Activated CD4-positive, alpha-beta memory T cell treated with anti-CD3 and anti-CD28 coated beads, Interleukin-2, amount 10 ng/mL, durations not matched to agents 7 days and 5 days (primary cell): ENCODE data around the gene APBA1. TPM values are rescaled to one million over a fixed set of nuclear protein-coding genes. Genes with fewer than 3 reads are reported as not detected.

Source experiments
- CTCF ChIA-PET: fragments of 350-600 bp; sonication (Branson Sonifier 250); formaldehyde crosslinking; loops from one replicate; lab custom pipeline; 2021; ENCODE audit warnings: antibody characterized with exemption, inconsistent platforms; lab: Charles Lee
- POLR2A ChIA-PET: fragments of 350-600 bp; sonication (Branson Sonifier 250); formaldehyde crosslinking; loops from one replicate; lab custom pipeline; 2021; ENCODE audit warnings: antibody characterized with exemption; lab: Charles Lee
- DNase-seq: peaks from one replicate; pipeline ENCODE4 v3.0.0-alpha.2; 2020
- H3K27ac Mint-ChIP-seq: one replicate; pipeline ENCODE4 v1.8.0; 2021; ENCODE audit warnings: mild to moderate bottlenecking, mixed read lengths
- H3K27me3 Mint-ChIP-seq: one replicate; pipeline ENCODE4 v1.8.0; 2021; ENCODE audit warnings: mixed read lengths
- H3K36me3 Mint-ChIP-seq: one replicate; pipeline ENCODE4 v1.8.0; 2021; ENCODE audit warnings: low read depth, mixed read lengths
- H3K4me1 Mint-ChIP-seq: one replicate; pipeline ENCODE4 v1.8.0; 2021; ENCODE audit warnings: mixed read lengths
- H3K4me3 Mint-ChIP-seq: one replicate; pipeline ENCODE4 v1.8.0; 2021; ENCODE audit warnings: mild to moderate bottlenecking, mixed read lengths
- H3K9me3 Mint-ChIP-seq: one replicate; pipeline ENCODE4 v1.8.0; 2021; ENCODE audit warnings: mixed read lengths
- total RNA-seq, 2 experiments: library from RNA; stranded (reverse); gene quantifications; one replicate each; pipeline ENCODE4 v1.2.3, GENCODE V29; 2021

Gene APBA1
- total RNA-seq, 2 experiments from 2014 or later: 6.2 to 7.8 TPM

DNA sequence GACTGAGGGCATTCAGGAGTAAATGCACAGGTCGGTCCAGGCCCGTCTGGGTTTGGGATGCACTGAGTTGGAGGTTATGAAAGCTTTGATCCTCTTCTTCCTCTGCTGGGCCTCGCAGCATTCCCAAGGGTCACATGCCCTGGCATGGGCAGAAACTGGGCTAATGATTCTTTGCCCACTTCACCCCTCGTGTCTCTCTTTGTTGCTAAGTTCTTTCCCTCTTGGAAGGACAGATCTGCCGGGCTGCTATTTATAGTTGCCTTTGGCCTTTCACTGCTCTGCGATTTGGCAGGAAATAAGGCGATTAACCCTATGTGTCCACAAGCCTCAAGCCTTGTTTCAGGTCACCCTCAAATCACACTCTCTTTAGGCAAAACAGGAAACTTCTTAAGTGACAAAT lies 280.2 kb downstream of the APBA1 start:
- CTCF ChIA-PET: no interaction called here
- Mint-ChIP-seq H3K27me3 (peaks cover 8% of the 10 kb centered on the region), H3K27ac (no peak overlapping the region), H3K9me3 (no peaks in the 10 kb centered on the region), H3K36me3 (no peaks in the 10 kb centered on the region), H3K4me1 (no peaks in the 10 kb centered on the region), H3K4me3 (no peak overlapping the region)
- POLR2A ChIA-PET: no interaction called here
- DNase-seq: no peak

DNA sequence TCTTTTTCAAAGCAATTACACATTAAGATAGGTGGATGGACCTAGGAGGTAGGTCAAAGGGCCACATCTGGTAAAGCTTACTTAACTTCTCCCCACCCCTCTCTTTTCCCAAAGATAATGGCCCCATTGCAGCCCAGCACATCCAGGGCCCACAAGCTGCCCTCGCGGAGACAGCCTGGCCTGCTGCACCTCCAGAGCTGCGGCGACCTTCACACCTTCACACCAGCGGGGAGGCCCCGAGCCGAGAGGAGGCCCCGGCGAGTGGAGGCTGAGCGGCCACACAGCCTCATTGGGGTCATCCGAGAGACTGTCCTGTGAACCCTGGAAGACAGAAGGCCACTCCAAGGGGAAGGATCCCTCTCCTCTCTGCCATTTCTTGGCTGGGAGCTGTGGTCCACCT lies 280.7 kb downstream of the APBA1 start:
- DNase-seq: no peak
- H3K27ac Mint-ChIP-seq: no peak overlapping the region
- H3K27me3 Mint-ChIP-seq: peaks cover 8% of the 10 kb centered on the region
- no peak overlapping the region for H3K4me3 Mint-ChIP-seq
- H3K9me3 Mint-ChIP-seq: no peaks in the 10 kb centered on the region
- no peaks in the 10 kb centered on the region for H3K36me3 Mint-ChIP-seq
- POLR2A ChIA-PET: no interaction called here
- CTCF ChIA-PET: no interaction called here
- H3K4me1 Mint-ChIP-seq: no peaks in the 10 kb centered on the region

GRCh38 chr9:69389437-69389995 lies 282.7 kb downstream of the APBA1 start:
- CTCF ChIA-PET: no interaction called here
- Mint-ChIP-seq H3K4me1 (no peaks in the 10 kb centered on the region), H3K27me3 (peaks cover 8% of the 10 kb centered on the region), H3K4me3 (no peak overlapping the region), H3K27ac (no peak overlapping the region), H3K9me3 (no peaks in the 10 kb centered on the region), H3K36me3 (no peaks in the 10 kb centered on the region)
- DNase-seq: no peak
- POLR2A ChIA-PET: no interaction called here

DNA sequence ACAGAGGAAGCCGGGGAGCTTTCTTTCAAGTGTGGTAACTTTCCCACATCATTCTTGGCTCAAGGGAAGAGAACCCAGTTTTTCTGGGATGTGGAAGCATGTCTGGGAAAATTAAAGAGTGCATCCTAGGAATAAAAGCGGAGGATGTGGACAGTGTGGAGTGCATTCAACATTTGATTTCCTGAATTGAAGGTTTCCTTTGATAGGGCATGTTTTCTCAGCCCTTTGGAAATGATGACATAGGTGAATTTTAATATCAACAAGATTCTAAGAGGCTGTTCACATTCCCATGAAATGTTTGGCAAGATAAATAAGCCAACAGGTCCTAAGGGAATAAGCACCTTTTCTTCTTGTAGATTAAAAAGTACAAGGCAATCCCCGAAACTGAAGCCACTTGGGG lies 283.6 kb downstream of the APBA1 start:
- Mint-ChIP-seq H3K4me1 (no peaks in the 10 kb centered on the region), H3K4me3 (no peak overlapping the region), H3K9me3 (no peaks in the 10 kb centered on the region), H3K36me3 (no peaks in the 10 kb centered on the region), H3K27ac (no peak overlapping the region), H3K27me3 (peaks cover 12% of the 10 kb centered on the region)
- POLR2A ChIA-PET: no interaction called here
- CTCF ChIA-PET: no interaction called here
- DNase-seq: no peak

GRCh38 chr9:69386651-69387050 lies 285.5 kb downstream of the APBA1 start:
- Mint-ChIP-seq H3K36me3 (no peaks in the 10 kb centered on the region), H3K27me3 (peaks cover 12% of the 10 kb centered on the region), H3K27ac (no peak overlapping the region), H3K9me3 (no peaks in the 10 kb centered on the region), H3K4me3 (no peak overlapping the region), H3K4me1 (no peaks in the 10 kb centered on the region)
- CTCF ChIA-PET: no interaction called here
- POLR2A ChIA-PET: no interaction called here
- no peak for DNase-seq

DNA sequence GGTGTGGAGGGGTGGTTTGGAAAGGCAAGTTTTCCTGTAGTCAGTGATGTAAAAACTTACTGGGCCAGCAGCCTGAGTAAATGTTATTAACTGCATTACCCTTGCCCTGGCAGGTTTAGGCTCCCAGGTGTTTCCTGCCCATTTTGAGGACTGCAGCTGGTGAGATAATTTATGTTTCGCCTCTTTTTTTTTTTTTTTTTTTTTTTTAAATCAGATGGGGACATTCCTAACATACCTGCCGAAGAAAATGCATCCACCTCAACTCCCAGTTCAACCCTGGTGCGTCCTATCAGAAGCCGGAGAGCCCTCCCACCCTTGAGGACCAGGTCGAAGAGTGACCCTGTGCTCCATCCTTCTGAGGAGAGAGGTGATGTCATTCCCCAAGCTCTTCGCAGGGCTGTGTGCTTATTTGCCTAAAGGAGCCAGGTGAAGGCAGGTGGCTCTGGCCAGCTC lies 286.6 kb downstream of the APBA1 start:
- no peak for DNase-seq
- H3K27ac Mint-ChIP-seq: no peak overlapping the region
- CTCF ChIA-PET: no interaction called here
- no peaks in the 10 kb centered on the region for H3K9me3 Mint-ChIP-seq
- peaks cover 12% of the 10 kb centered on the region for H3K27me3 Mint-ChIP-seq
- POLR2A ChIA-PET: no interaction called here
- no peaks in the 10 kb centered on the region for H3K36me3 Mint-ChIP-seq
- H3K4me3 Mint-ChIP-seq: no peak overlapping the region
- no peaks in the 10 kb centered on the region for H3K4me1 Mint-ChIP-seq

GRCh38 chr9:69382135-69382534 lies 290.0 kb downstream of the APBA1 start:
- Mint-ChIP-seq H3K4me3 (no peak overlapping the region), H3K36me3 (no peaks in the 10 kb centered on the region), H3K27ac (no peak overlapping the region), H3K4me1 (no peaks in the 10 kb centered on the region), H3K27me3 (peaks cover 4% of the 10 kb centered on the region), H3K9me3 (no peaks in the 10 kb centered on the region)
- POLR2A ChIA-PET: no interaction called here
- CTCF ChIA-PET: no interaction called here
- DNase-seq: no peak

DNA sequence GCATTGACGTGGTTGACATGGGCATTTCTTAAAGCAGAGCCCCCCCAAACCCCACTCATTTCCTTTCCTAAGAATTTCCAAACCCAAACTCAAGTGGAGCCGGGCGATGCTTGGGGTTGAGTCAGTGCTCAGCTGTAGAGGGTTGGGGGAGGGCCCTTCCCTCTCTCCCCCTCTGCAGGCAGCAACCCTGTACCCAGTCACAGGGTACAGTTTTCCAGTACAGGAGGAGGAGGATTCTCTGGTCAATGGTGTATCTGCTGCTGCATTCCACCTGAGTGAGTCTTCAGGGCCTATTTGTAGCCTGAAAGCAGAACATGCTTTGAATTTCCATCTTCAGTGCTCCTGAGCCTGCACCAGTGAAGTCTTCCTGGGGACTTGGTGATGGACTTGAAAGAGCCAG lies 291.4 kb downstream of the APBA1 start:
- Mint-ChIP-seq H3K9me3 (no peaks in the 10 kb centered on the region), H3K4me3 (no peak overlapping the region), H3K27me3 (peaks cover 4% of the 10 kb centered on the region), H3K36me3 (no peaks in the 10 kb centered on the region), H3K27ac (no peak overlapping the region), H3K4me1 (no peaks in the 10 kb centered on the region)
- no peak for DNase-seq
- POLR2A ChIA-PET: no interaction called here
- CTCF ChIA-PET: no interaction called here

DNA sequence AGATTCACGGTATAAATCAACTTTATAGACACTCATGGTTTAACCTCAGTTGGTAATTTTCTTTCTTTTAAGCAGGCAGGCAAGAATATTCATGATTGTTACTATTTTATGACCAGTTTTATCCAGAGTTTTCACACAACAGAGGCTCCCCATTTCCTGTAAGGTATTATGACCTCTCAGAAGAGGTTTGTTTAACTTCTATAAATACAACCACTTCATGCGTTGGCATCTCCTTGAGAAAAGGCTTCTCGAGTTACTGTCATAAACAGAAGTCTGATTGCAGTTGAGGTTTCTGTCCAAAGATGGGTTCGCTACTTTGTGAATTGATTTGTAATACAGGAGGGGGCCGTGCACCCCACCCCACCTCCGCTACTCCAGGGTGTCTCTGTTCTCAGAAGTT lies 291.9 kb downstream of the APBA1 start:
- no peak overlapping the region for H3K4me3 Mint-ChIP-seq
- H3K4me1 Mint-ChIP-seq: no peaks in the 10 kb centered on the region
- H3K36me3 Mint-ChIP-seq: no peaks in the 10 kb centered on the region
- no peak for DNase-seq
- ChIA-PET CTCF (no interaction called here), POLR2A (no interaction called here)
- H3K27me3 Mint-ChIP-seq: peaks cover 4% of the 10 kb centered on the region
- no peak overlapping the region for H3K27ac Mint-ChIP-seq
- H3K9me3 Mint-ChIP-seq: no peaks in the 10 kb centered on the region

DNA sequence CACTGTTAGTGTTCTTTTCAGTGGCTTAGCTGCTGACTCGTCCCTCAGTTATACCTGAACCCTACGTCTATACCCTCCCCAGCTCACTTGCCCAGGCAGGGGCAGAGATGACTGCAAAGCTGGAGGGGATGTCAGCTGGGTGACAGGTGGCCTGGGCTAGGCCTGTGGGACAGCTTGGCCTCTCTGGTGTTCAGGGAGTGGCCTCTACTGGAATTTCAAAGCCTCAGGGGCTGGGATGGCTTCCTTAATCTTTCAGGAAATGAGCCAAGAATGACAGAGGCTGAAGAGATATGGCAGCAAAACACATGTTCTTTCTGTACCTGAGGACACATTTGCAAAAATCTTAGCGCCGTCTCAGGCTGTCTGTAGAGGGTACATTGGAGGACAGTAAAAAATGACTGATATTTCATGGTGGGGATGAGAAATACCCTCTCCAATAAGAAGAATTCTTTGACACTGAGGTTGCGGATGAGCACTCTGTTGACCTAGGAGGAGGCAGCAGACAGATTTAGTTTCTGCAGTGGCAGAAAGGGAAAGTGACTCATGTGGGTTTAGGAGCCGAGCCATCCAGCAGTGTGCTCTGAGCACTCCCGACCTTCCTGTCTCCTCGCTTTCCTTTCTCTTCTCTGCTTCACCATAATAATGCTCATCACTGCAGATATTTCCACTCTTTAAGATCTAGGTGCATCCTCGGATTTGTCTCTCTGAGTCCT lies 292.7 kb downstream of the APBA1 start:
- DNase-seq: no peak
- no peaks in the 10 kb centered on the region for H3K9me3 Mint-ChIP-seq
- no peaks in the 10 kb centered on the region for H3K4me1 Mint-ChIP-seq
- CTCF ChIA-PET: no interaction called here
- POLR2A ChIA-PET: no interaction called here
- no peak overlapping the region for H3K4me3 Mint-ChIP-seq
- H3K36me3 Mint-ChIP-seq: no peaks in the 10 kb centered on the region
- H3K27me3 Mint-ChIP-seq: peaks cover 4% of the 10 kb centered on the region
- no peak overlapping the region for H3K27ac Mint-ChIP-seq

DNA sequence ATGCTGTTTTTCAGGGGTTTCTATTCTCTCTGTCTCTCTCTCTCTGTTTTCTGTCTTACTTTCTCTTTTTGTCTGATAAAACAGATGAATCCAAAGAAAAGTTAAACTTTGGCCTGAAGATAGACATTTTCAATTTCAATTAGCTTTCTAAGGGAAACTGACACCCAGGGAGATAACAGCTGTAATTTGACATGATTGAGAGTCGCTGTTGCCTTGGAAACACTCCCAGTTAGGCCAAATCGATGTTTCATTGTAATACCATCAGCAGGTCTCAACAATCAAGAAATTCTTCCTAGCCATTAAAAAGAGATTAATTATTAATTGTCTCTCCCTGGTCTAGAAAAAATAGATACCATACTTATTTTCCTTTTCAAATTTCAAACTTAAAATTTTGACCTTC lies 294.2 kb downstream of the APBA1 start:
- no peak overlapping the region for H3K27ac Mint-ChIP-seq
- H3K4me3 Mint-ChIP-seq: no peak overlapping the region
- no peak for DNase-seq
- H3K27me3 Mint-ChIP-seq: no peaks in the 10 kb centered on the region
- no peaks in the 10 kb centered on the region for H3K36me3 Mint-ChIP-seq
- H3K9me3 Mint-ChIP-seq: no peaks in the 10 kb centered on the region
- POLR2A ChIA-PET: no interaction called here
- CTCF ChIA-PET: interaction anchor here (1.0 kb wide), 1 partner anchor 44 kb away, joined by 3 read pairs; no protein-coding TSS in a partner anchor
- H3K4me1 Mint-ChIP-seq: no peaks in the 10 kb centered on the region

Other genes with a start within 250 kb of the APBA1 start
- gene PTAR1, start 87.6 kb upstream of the APBA1 start, total RNA-seq: 10 to 100 TPM; 48.3 to 51.8 TPM
- gene CFAP95, start 148.4 kb upstream of the APBA1 start, total RNA-seq: not detected